ENCODE measurements around the gene SLC12A8.

SLC12A8 gene

GRCh38 chr3:125116311-125117080 is 96.1 kb downstream of the SLC12A8 start:
- no peak for DNase-seq
- Histone ChIP-seq H3K4me1 (ENCODE audit: control insufficient read depth, insufficient read depth, low read depth, low read length) (peaks cover 24% of the 10 kb centered on the region), H4K8ac (ENCODE audit: low read length) (peak overlapping the region; percentile 10), H3K79me1 (replicated peaks; ENCODE audit: low read length, poor library complexity, severe bottlenecking) (no peaks in the 10 kb centered on the region), H3K27me3 (ENCODE audit: control insufficient read depth in 1 of 2, insufficient read depth in 1 of 2, low read length in 2 of 2) (no peaks in the 10 kb centered on the region), H2BK15ac (ENCODE audit: low read depth, poor library complexity, severe bottlenecking) (peak overlapping the region; percentile 44), H4K91ac (ENCODE audit: low read length) (peak overlapping the region; percentile 64), H3K36me3 (ENCODE audit: control insufficient read depth in 1 of 2, insufficient read depth in 2 of 2, low read depth in 1 of 2, low read length in 2 of 2) (no peaks in the 10 kb centered on the region), H2BK120ac (ENCODE audit: low read depth, low read length) (peak overlapping the region; percentile 35), H3K4ac (ENCODE audit: low read depth in 1 of 2, low read length in 2 of 2) (peak overlapping the region; percentile 63 to 86), H2AK5ac (ENCODE audit: low read length, severe bottlenecking) (peak overlapping the region; percentile 69), H3K27ac (ENCODE audit: low read length, poor library complexity, severe bottlenecking) (peak overlapping the region; percentile 95), H3K4me3 (ENCODE audit: insufficient read depth in 1 of 2, low read depth in 1 of 2, low read length in 2 of 2) (no peak overlapping the region), H3K9ac (ENCODE audit: low read length) (peak overlapping the region; percentile 34), H3K9me3 (ENCODE audit: control insufficient read depth, low read length) (no peaks in the 10 kb centered on the region), H2AFZ (ENCODE audit: low read depth, low read length) (peak overlapping the region; percentile 31), H3K23ac (ENCODE audit: low read length in 2 of 2) (peak overlapping the region in 1 of 2 experiments; percentile 11), H3K4me2 (ENCODE audit: low read length, poor library complexity, severe bottlenecking) (no peak overlapping the region), H2BK12ac (ENCODE audit: low read length in 2 of 2) (peak overlapping the region; percentile 79 to 96), H3K14ac (ENCODE audit: low read length in 2 of 2) (peak overlapping the region in 1 of 2 experiments; percentile 93), H3K18ac (ENCODE audit: low read depth in 1 of 2, low read length in 2 of 2) (peak overlapping the region; percentile 34 to 80), H2BK5ac (ENCODE audit: low read depth, low read length, poor library complexity, severe bottlenecking) (peak overlapping the region; percentile 74)
- 80% methylated on average over 5 of the region's 6 CpGs for WGBS

DNA sequence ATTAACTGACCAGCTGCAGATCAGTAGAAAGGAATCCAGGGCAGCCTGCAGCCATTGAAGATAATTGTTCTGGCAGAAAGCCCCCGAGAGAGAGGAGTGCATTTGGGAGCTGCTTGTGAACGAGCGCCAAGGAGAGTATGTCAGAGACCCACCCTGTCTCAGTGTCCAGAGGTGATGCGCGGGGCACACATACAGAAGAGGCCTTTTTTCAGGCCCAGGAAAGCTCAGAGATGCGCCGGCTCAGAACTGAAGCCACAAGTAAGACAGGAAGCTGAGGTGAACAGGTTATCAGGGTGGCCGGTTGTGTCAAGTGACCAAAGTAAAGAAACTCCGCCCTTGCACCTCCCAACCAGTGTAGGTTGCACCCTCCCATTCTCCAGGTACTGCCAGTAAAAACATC is 96.9 kb downstream of the SLC12A8 start:
- Histone ChIP-seq H3K4me3 (ENCODE audit: insufficient read depth in 1 of 2, low read depth in 1 of 2, low read length in 2 of 2) (peak overlapping the region in 1 of 2 experiments; percentile 38), H3K36me3 (ENCODE audit: control insufficient read depth in 1 of 2, insufficient read depth in 2 of 2, low read depth in 1 of 2, low read length in 2 of 2) (no peaks in the 10 kb centered on the region), H4K8ac (ENCODE audit: low read length) (peak overlapping the region; percentile 38), H3K18ac (ENCODE audit: low read depth in 1 of 2, low read length in 2 of 2) (peak overlapping the region in 1 of 2 experiments; percentile 83), H3K79me1 (replicated peaks; ENCODE audit: low read length, poor library complexity, severe bottlenecking) (no peaks in the 10 kb centered on the region), H2BK120ac (ENCODE audit: low read depth, low read length) (no peak overlapping the region), H2BK5ac (ENCODE audit: low read depth, low read length, poor library complexity, severe bottlenecking) (peak overlapping the region; percentile 0), H2AK5ac (ENCODE audit: low read length, severe bottlenecking) (peak overlapping the region; percentile 69), H3K9me3 (ENCODE audit: control insufficient read depth, low read length) (no peaks in the 10 kb centered on the region), H3K4ac (ENCODE audit: low read depth in 1 of 2, low read length in 2 of 2) (no peak overlapping the region), H3K23ac (ENCODE audit: low read length in 2 of 2) (no peak overlapping the region), H3K4me1 (ENCODE audit: control insufficient read depth, insufficient read depth, low read depth, low read length) (peaks cover 25% of the 10 kb centered on the region), H3K4me2 (ENCODE audit: low read length, poor library complexity, severe bottlenecking) (no peak overlapping the region), H2BK12ac (ENCODE audit: low read length in 2 of 2) (peak overlapping the region; percentile 38 to 76), H3K9ac (ENCODE audit: low read length) (no peak overlapping the region), H3K27ac (ENCODE audit: low read length, poor library complexity, severe bottlenecking) (no peak overlapping the region), H4K91ac (ENCODE audit: low read length) (peak overlapping the region; percentile 52), H3K27me3 (ENCODE audit: control insufficient read depth in 1 of 2, insufficient read depth in 1 of 2, low read length in 2 of 2) (no peaks in the 10 kb centered on the region), H2BK15ac (ENCODE audit: low read depth, poor library complexity, severe bottlenecking) (no peak overlapping the region), H2AFZ (ENCODE audit: low read depth, low read length) (no peak overlapping the region), H3K14ac (ENCODE audit: low read length in 2 of 2) (no peak overlapping the region)
- 58% methylated on average over 9 of the region's 9 CpGs for WGBS
- no peak for DNase-seq

- H2BK15ac ChIP-seq (ENCODE audit: low read depth, poor library complexity, severe bottlenecking) = no peak overlapping the region
- H3K14ac ChIP-seq (ENCODE audit: low read length in 2 of 2) = no peak overlapping the region
- H3K36me3 ChIP-seq (ENCODE audit: control insufficient read depth in 1 of 2, insufficient read depth in 2 of 2, low read depth in 1 of 2, low read length in 2 of 2) = no peaks in the 10 kb centered on the region
- no peak overlapping the region for H3K4me3 ChIP-seq (ENCODE audit: insufficient read depth in 1 of 2, low read depth in 1 of 2, low read length in 2 of 2)
- peak overlapping the region in 1 of 2 experiments; percentile 68 for H3K4ac ChIP-seq (ENCODE audit: low read depth in 1 of 2, low read length in 2 of 2)
- peak overlapping the region in 1 of 2 experiments; percentile 96 for H2BK12ac ChIP-seq (ENCODE audit: low read length in 2 of 2)
- H3K9me3 ChIP-seq (ENCODE audit: control insufficient read depth, low read length) = no peaks in the 10 kb centered on the region
- no peak overlapping the region for H4K91ac ChIP-seq (ENCODE audit: low read length)
- peaks cover 37% of the 10 kb centered on the region for H3K4me1 ChIP-seq (ENCODE audit: control insufficient read depth, insufficient read depth, low read depth, low read length)
- H3K27me3 ChIP-seq (ENCODE audit: control insufficient read depth in 1 of 2, insufficient read depth in 1 of 2, low read length in 2 of 2) = no peaks in the 10 kb centered on the region
- DNase-seq = no peak
- H2AK5ac ChIP-seq (ENCODE audit: low read length, severe bottlenecking) = no peak overlapping the region
- no peak overlapping the region for H3K23ac ChIP-seq (ENCODE audit: low read length in 2 of 2)
- H3K4me2 ChIP-seq (ENCODE audit: low read length, poor library complexity, severe bottlenecking) = no peak overlapping the region
- no CpG with 5 or more reads among the region's 1 CpG for WGBS
- H2BK5ac ChIP-seq (ENCODE audit: low read depth, low read length, poor library complexity, severe bottlenecking) = no peak overlapping the region
- no peak overlapping the region for H3K9ac ChIP-seq (ENCODE audit: low read length)
- no peak overlapping the region for H3K27ac ChIP-seq (ENCODE audit: low read length, poor library complexity, severe bottlenecking)
- H3K79me1 ChIP-seq (replicated peaks; ENCODE audit: low read length, poor library complexity, severe bottlenecking) = no peaks in the 10 kb centered on the region
- H2AFZ ChIP-seq (ENCODE audit: low read depth, low read length) = no peak overlapping the region
- no peak overlapping the region for H2BK120ac ChIP-seq (ENCODE audit: low read depth, low read length)
- H4K8ac ChIP-seq (ENCODE audit: low read length) = no peak overlapping the region
- H3K18ac ChIP-seq (ENCODE audit: low read depth in 1 of 2, low read length in 2 of 2) = no peak overlapping the region
These were observed 99.6 kb downstream of the SLC12A8 start for GRCh38 chr3:125112981-125113380.

GRCh38 chr3:125110876-125111480 is 101.6 kb downstream of the SLC12A8 start:
- Histone ChIP-seq H2BK120ac (ENCODE audit: low read depth, low read length) (no peak overlapping the region), H3K18ac (ENCODE audit: low read depth in 1 of 2, low read length in 2 of 2) (peak overlapping the region; percentile 34 to 89), H4K91ac (ENCODE audit: low read length) (peak overlapping the region; percentile 43), H2AFZ (ENCODE audit: low read depth, low read length) (no peak overlapping the region), H3K4me3 (ENCODE audit: insufficient read depth in 1 of 2, low read depth in 1 of 2, low read length in 2 of 2) (no peak overlapping the region), H2BK15ac (ENCODE audit: low read depth, poor library complexity, severe bottlenecking) (no peak overlapping the region), H3K27me3 (ENCODE audit: control insufficient read depth in 1 of 2, insufficient read depth in 1 of 2, low read length in 2 of 2) (no peaks in the 10 kb centered on the region), H3K4ac (ENCODE audit: low read depth in 1 of 2, low read length in 2 of 2) (peak overlapping the region; percentile 73 to 89), H4K8ac (ENCODE audit: low read length) (peak overlapping the region; percentile 3), H3K9ac (ENCODE audit: low read length) (no peak overlapping the region), H3K4me2 (ENCODE audit: low read length, poor library complexity, severe bottlenecking) (no peak overlapping the region), H2BK5ac (ENCODE audit: low read depth, low read length, poor library complexity, severe bottlenecking) (no peak overlapping the region), H2BK12ac (ENCODE audit: low read length in 2 of 2) (peak overlapping the region in 1 of 2 experiments; percentile 96), H3K36me3 (ENCODE audit: control insufficient read depth in 1 of 2, insufficient read depth in 2 of 2, low read depth in 1 of 2, low read length in 2 of 2) (no peaks in the 10 kb centered on the region), H3K4me1 (ENCODE audit: control insufficient read depth, insufficient read depth, low read depth, low read length) (peaks cover 37% of the 10 kb centered on the region), H3K27ac (ENCODE audit: low read length, poor library complexity, severe bottlenecking) (peak overlapping the region; percentile 38), H3K9me3 (ENCODE audit: control insufficient read depth, low read length) (no peaks in the 10 kb centered on the region), H3K14ac (ENCODE audit: low read length in 2 of 2) (peak overlapping the region in 1 of 2 experiments; percentile 61), H3K23ac (ENCODE audit: low read length in 2 of 2) (no peak overlapping the region), H3K79me1 (replicated peaks; ENCODE audit: low read length, poor library complexity, severe bottlenecking) (no peaks in the 10 kb centered on the region), H2AK5ac (ENCODE audit: low read length, severe bottlenecking) (peak overlapping the region; percentile 83)
- DNase-seq = no peak
- 46% methylated on average over 3 of the region's 3 CpGs for WGBS

Measured in mesenchymal stem cell (in vitro differentiated cells and primary cell).